Gastroesophageal sphincter (tissue), 3 donors: ENCODE data around the gene SLC25A33.

Experiments
- CTCF ChIP-seq, 4 experiments: fragments of 200-600 bp in 2 of 4; fragments of 450-650 bp in 2 of 4; sonication (generic) in 1 of 4; IDR thresholded peaks; one replicate each; pipeline ENCODE4 v1.5.1; 2017 to 2019; ENCODE audit warnings: antibody characterized with exemption in 4 of 4, mild to moderate bottlenecking in 2 of 4, moderate library complexity in 2 of 4
- POLR2A ChIP-seq, 2 donors: fragments of 450-650 bp; IDR thresholded peaks; one replicate each; pipeline ENCODE4 v1.6.1; 2017; ENCODE audit warnings: antibody characterized with exemption in 2 of 2, mild to moderate bottlenecking in 2 of 2, moderate library complexity in 1 of 2
- POLR2AphosphoS5 ChIP-seq: sonication (generic); formaldehyde crosslinking; IDR thresholded peaks from one replicate; pipeline ENCODE4 v1.6.1; 2017; ENCODE audit warnings: antibody characterized with exemption

GRCh38 chr1:9612871-9613624 lies 73.8 kb downstream of the SLC25A33 start:
- no peak for TF ChIP-seq CTCF (IDR thresholded peaks at IDR 0.05)
- no peak for TF ChIP-seq POLR2A (IDR thresholded peaks at IDR 0.05)
- no peak for TF ChIP-seq POLR2AphosphoS5
